ENCODE data around the gene TAB2. TPM values are rescaled to one million over a fixed set of nuclear protein-coding genes. Genes with fewer than 3 reads are reported as not detected.
"Not testable (repeated sequence)": the region's sequence is repeated elsewhere in the genome, so short reads cannot be mapped to it uniquely, and the experiment has no call there.

TAB2 gene
- total RNA-seq, 1 donor from 2014 or later: 71.3 TPM

DNA sequence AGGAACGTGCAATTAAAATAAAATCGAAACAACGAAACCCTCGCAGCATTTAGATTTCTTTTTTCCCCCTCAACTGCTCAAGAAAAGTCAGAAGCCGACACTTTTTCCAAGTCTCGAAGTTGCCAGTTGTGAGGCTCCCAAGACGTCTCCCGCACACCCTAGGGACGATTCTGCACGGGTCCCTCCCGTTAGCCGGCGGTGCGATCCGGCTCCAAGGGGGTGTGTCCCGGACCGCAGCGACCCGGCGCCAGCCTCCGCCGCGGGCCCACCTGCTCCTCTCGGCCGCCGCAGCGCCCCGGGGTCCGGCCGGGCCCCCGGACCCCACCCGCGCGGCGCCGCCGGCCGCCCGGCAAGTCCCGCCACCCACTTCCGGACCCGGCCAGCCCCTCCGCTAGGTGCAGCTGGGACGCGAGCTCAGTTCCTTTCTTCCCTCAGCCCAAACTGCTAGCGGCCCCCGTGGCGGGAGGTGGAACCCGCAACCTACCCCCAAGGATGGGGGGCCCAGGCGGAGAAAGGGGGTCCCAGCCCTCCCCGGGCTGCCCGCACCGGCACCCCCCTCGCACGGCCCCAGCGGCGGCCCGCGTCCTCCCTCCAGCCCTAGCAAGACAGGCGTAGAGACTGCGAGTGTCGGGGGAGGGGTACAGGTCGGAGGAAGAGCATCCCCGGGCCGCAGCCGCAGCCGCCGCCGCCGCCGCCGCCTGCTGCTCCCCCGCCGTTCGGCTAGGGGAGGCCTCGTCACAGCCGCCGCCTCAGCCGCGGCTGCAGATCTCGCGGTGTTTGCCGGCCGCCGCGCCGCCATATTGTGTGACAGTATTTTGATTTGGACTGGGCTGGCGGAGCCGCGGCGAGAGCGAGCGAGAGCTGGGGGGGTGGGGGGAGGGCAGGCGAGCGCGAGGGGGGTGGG is 520 bp upstream of the TAB2 start:
- peaks cover 6% of the 10 kb centered on the region for H3K9me3 Mint-ChIP-seq
- peak overlapping the region; percentile 81 for H3K4me3 Mint-ChIP-seq
- peak; percentile 83 to 88 for DNase-seq (ENCODE audit: low spot score in 2 of 2, unreplicated experiment in 2 of 2)
- peak overlapping the region; percentile 94 for H3K27ac Mint-ChIP-seq
- TF ChIP-seq CTCF (IDR thresholded peaks at IDR 0.05; ENCODE audit: unreplicated experiment): no peak
- H3K4me1 Mint-ChIP-seq: peaks cover 31% of the 10 kb centered on the region
- H3K27me3 Mint-ChIP-seq (ENCODE audit: low read depth): peaks cover 8% of the 10 kb centered on the region
- no peaks in the 10 kb centered on the region for H3K36me3 Mint-ChIP-seq

- no peak for TF ChIP-seq CTCF (IDR thresholded peaks at IDR 0.05; ENCODE audit: unreplicated experiment)
- H3K36me3 Mint-ChIP-seq: no peaks in the 10 kb centered on the region
- peaks cover under 1% of the 10 kb centered on the region for H3K9me3 Mint-ChIP-seq
- peak overlapping the region; percentile 81 for H3K4me3 Mint-ChIP-seq
- peaks cover 3% of the 10 kb centered on the region for H3K27me3 Mint-ChIP-seq (ENCODE audit: low read depth)
- H3K27ac Mint-ChIP-seq: peak overlapping the region; percentile 90
- H3K4me1 Mint-ChIP-seq: peaks cover 38% of the 10 kb centered on the region
- DNase-seq (ENCODE audit: low spot score in 2 of 2, unreplicated experiment in 2 of 2): no peak
These were observed 1.2 kb downstream of the TAB2 start for GRCh38 chr6:149318581-149319286.

GRCh38 chr6:149319422-149319821 is 1.9 kb downstream of the TAB2 start:
- no peaks in the 10 kb centered on the region for H3K9me3 Mint-ChIP-seq
- peaks cover 43% of the 10 kb centered on the region for H3K4me1 Mint-ChIP-seq
- no peak for TF ChIP-seq CTCF (IDR thresholded peaks at IDR 0.05; ENCODE audit: unreplicated experiment)
- H3K4me3 Mint-ChIP-seq: peak overlapping the region; percentile 81
- peak overlapping the region; percentile 90 for H3K27ac Mint-ChIP-seq
- no peak for DNase-seq (ENCODE audit: low spot score in 2 of 2, unreplicated experiment in 2 of 2)
- H3K36me3 Mint-ChIP-seq: no peaks in the 10 kb centered on the region
- peaks cover under 1% of the 10 kb centered on the region for H3K27me3 Mint-ChIP-seq (ENCODE audit: low read depth)

- not testable (repeated sequence) for DNase-seq (ENCODE audit: low spot score in 2 of 2, unreplicated experiment in 2 of 2); H3K36me3 Mint-ChIP-seq; H3K27me3 Mint-ChIP-seq (ENCODE audit: low read depth); H3K9me3 Mint-ChIP-seq
- peak overlapping the region; percentile 81 for H3K4me3 Mint-ChIP-seq
- peaks cover 49% of the 10 kb centered on the region for H3K4me1 Mint-ChIP-seq
- H3K27ac Mint-ChIP-seq: peak overlapping the region; percentile 22
These were observed 2.5 kb downstream of the TAB2 start for GRCh38 chr6:149320016-149320415.

DNA sequence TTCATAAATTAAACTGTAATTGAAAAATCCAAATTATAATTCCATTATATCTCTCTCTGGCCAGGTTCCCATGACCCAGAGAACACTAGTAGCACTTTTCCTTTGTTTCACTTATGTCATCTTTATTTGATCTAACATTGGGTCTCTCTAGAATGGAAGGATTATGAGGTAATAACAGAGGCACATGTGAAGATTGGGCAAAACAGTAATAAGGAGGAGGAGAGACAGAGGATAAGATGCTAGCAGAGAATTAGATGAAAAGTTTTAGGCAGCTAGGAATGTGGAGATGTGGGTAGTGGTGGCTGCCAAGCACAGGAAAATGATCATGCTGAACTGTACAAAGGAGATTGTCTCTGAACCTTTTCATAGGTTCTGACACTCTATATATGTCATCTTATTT is 3.3 kb downstream of the TAB2 start:
- H3K9me3 Mint-ChIP-seq: no peaks in the 10 kb centered on the region
- no peaks in the 10 kb centered on the region for H3K27me3 Mint-ChIP-seq (ENCODE audit: low read depth)
- H3K36me3 Mint-ChIP-seq: no peaks in the 10 kb centered on the region
- TF ChIP-seq CTCF (IDR thresholded peaks at IDR 0.05; ENCODE audit: unreplicated experiment): no peak
- no peak for DNase-seq (ENCODE audit: low spot score in 2 of 2, unreplicated experiment in 2 of 2)
- no peak overlapping the region for H3K4me3 Mint-ChIP-seq
- peaks cover 52% of the 10 kb centered on the region for H3K4me1 Mint-ChIP-seq
- H3K27ac Mint-ChIP-seq: peak overlapping the region; percentile 9

- no peaks in the 10 kb centered on the region for H3K36me3 Mint-ChIP-seq
- H3K27me3 Mint-ChIP-seq (ENCODE audit: low read depth): no peaks in the 10 kb centered on the region
- no peak for DNase-seq (ENCODE audit: low spot score in 2 of 2, unreplicated experiment in 2 of 2)
- no peak overlapping the region for H3K4me3 Mint-ChIP-seq
- no peak for TF ChIP-seq CTCF (IDR thresholded peaks at IDR 0.05; ENCODE audit: unreplicated experiment)
- peak overlapping the region; percentile 68 for H3K27ac Mint-ChIP-seq
- peaks cover 49% of the 10 kb centered on the region for H3K4me1 Mint-ChIP-seq
- H3K9me3 Mint-ChIP-seq: no peaks in the 10 kb centered on the region
These were observed 5.8 kb downstream of the TAB2 start for GRCh38 chr6:149323353-149323752.

Measured in mesothelial cell of epicardium (in vitro differentiated cells).